B cell (primary cell): ENCODE measurements around the gene SCN1B. TPM values are rescaled to one million over a fixed set of nuclear protein-coding genes. Genes with fewer than 3 reads are reported as not detected.

ENCODE experiments used
- ATAC-seq: fragments of 200-7000 bp; cut with Tn5 transposase; one replicate; pipeline ENCODE4 v1.10.0; 2021; ENCODE audit warnings: low read depth, mild to moderate bottlenecking, moderate number of reproducible peaks, moderate library complexity
- CTCF ChIA-PET: fragments of 350-600 bp; sonication (Branson Sonifier 250); formaldehyde crosslinking; loops from one replicate; lab custom pipeline; 2021; ENCODE audit warnings: antibody characterized with exemption, inconsistent platforms; lab: Charles Lee
- POLR2A ChIA-PET: fragments of 350-600 bp; sonication (Branson Sonifier 250); formaldehyde crosslinking; loops from one replicate; lab custom pipeline; 2021; ENCODE audit warnings: antibody characterized with exemption; lab: Charles Lee
- DNase-seq: peaks from one replicate; pipeline ENCODE4 v3.0.0; 2013
- H2AFZ ChIP-seq: 2 replicates; pipeline ENCODE4 v1.6.1; 2012; ENCODE audit warnings: mild to moderate bottlenecking, low read depth, low read length; ENCODE audit not compliant: insufficient read depth, poor library complexity, severe bottlenecking
- H3K27ac ChIP-seq, 2 donors: 1 replicate in 1 of 2; 2 replicates in 1 of 2; pipeline ENCODE4 v1.5.1; 2012 to 2013; ENCODE audit warnings: low read length in 2 of 2, mild to moderate bottlenecking in 2 of 2, moderate library complexity in 1 of 2
- H3K27me3 ChIP-seq, 4 experiments: fragments of 200-600 bp in 1 of 4; sonication (generic) in 1 of 4; replicated peaks in 1 of 4; 1 replicate in 2 of 4; 2 replicates in 2 of 4; pipeline versions ENCODE4 v1.6.1 to v1.7.0; 2013 to 2016; ENCODE audit warnings: low read length in 3 of 4, mild to moderate bottlenecking in 2 of 4, mixed read lengths in 1 of 4, moderate library complexity in 1 of 4; ENCODE audit not compliant: insufficient read depth in 4 of 4, control insufficient read depth in 3 of 4; ENCODE audit errors: control extremely low read depth in 1 of 4
- H3K36me3 ChIP-seq, 2 experiments: replicated peaks in 1 of 2; 1 replicate in 1 of 2; 2 replicates in 1 of 2; pipeline versions ENCODE4 v1.6.1 to v1.7.1; 2013; ENCODE audit warnings: low read length in 1 of 2; ENCODE audit not compliant: insufficient read depth in 2 of 2, control insufficient read depth in 1 of 2; ENCODE audit errors: control extremely low read depth in 1 of 2, extremely low read depth in 1 of 2
- H3K4me1 ChIP-seq, 2 donors: fragments of 200-600 bp in 1 of 2; sonication (generic) in 1 of 2; 1 replicate in 1 of 2; 2 replicates in 1 of 2; pipeline versions ENCODE4 v1.5.1 to v1.6.1; 2013 to 2017; ENCODE audit warnings: low read length in 2 of 2; ENCODE audit not compliant: control insufficient read depth in 2 of 2, insufficient read depth in 2 of 2
- H3K4me2 ChIP-seq: replicated peaks from 2 replicates; pipeline ENCODE3; 2012; ENCODE audit warnings: mild to moderate bottlenecking, low read depth, low read length; ENCODE audit not compliant: poor library complexity, severe bottlenecking
- H3K4me3 ChIP-seq, 5 experiments: fragments of 200-600 bp in 1 of 5; sonication (generic) in 1 of 5; 1 replicate in 3 of 5; 2 replicates in 2 of 5; pipeline versions ENCODE4 v1.5.1 to v1.7.0; 2011 to 2016; ENCODE audit warnings: low read length in 4 of 5, mild to moderate bottlenecking in 4 of 5, low read depth in 2 of 5, control low read depth in 1 of 5, moderate library complexity in 1 of 5; ENCODE audit not compliant: insufficient read depth in 1 of 5; ENCODE audit errors: control extremely low read depth in 1 of 5, extremely low read depth in 1 of 5
- H3K79me2 ChIP-seq: fragments of 200-600 bp; sonication (generic); one replicate; pipeline ENCODE4 v1.6.0; 2016; ENCODE audit warnings: low read length; ENCODE audit not compliant: control insufficient read depth, insufficient read depth
- H3K9ac ChIP-seq: fragments of 200-600 bp; sonication (generic); 2 replicates; pipeline ENCODE4 v1.6.1; 2017; ENCODE audit warnings: mild to moderate bottlenecking, low read length, moderate library complexity
- H3K9me3 ChIP-seq, 3 donors: one replicate each; pipeline versions ENCODE4 v1.6.1 to v1.7.1; 2013; ENCODE audit warnings: low read length in 2 of 3; ENCODE audit not compliant: control insufficient read depth in 2 of 3, insufficient read depth in 1 of 3; ENCODE audit errors: control extremely low read depth in 1 of 3
- H4K20me1 ChIP-seq: 2 replicates; pipeline ENCODE4 v1.6.0; 2012; ENCODE audit warnings: mild to moderate bottlenecking, low read length; ENCODE audit not compliant: insufficient read depth, control insufficient read depth, poor library complexity, severe bottlenecking
- H3K27ac Mint-ChIP-seq: one replicate; pipeline ENCODE4 v1.8.0; 2021; ENCODE audit warnings: mixed read lengths
- H3K27me3 Mint-ChIP-seq: one replicate; pipeline ENCODE4 v1.8.0; 2021; ENCODE audit warnings: mixed read lengths
- H3K4me1 Mint-ChIP-seq: one replicate; pipeline ENCODE4 v1.8.0; 2021; ENCODE audit warnings: mixed read lengths
- H3K4me3 Mint-ChIP-seq: one replicate; pipeline ENCODE4 v1.8.0; 2021; ENCODE audit warnings: mixed read lengths
- H3K9me3 Mint-ChIP-seq: one replicate; pipeline ENCODE4 v1.8.0; 2022; ENCODE audit warnings: mixed read lengths; ENCODE audit not compliant: insufficient read depth
- EZH2 ChIP-seq: IDR thresholded peaks from 2 replicates; pipeline ENCODE4 v1.6.1; 2012; ENCODE audit warnings: borderline replicate concordance, low read depth, mild to moderate bottlenecking, moderate library complexity, low read length; ENCODE audit not compliant: insufficient read depth, poor library complexity, severe bottlenecking
- WGBS: methylation state at CpG from one replicate; pipeline ENCODE4 v1.1.5; 2013; ENCODE audit warnings: missing lambda C conversion rate; ENCODE audit not compliant: insufficient coverage; 5-methylcytosine and 5-hydroxymethylcytosine counted together
- intact Hi-C: fragments of 100-400 bp; cut with micrococcal nuclease; formaldehyde crosslinking; loops from one replicate; pipeline ENCODE4 v1.10.0; 2022
- polyA plus RNA-seq: library from polyadenylated mRNA; depleted of rRNA; stranded (reverse); fragments of >200 nt; gene quantifications from 2 replicates; pipeline ENCODE4 v1.2.3, GENCODE V29; 2012
- total RNA-seq, 2 donors: library from RNA; stranded (reverse); fragments of 120-200 nt in 1 of 2; gene quantifications; 1 replicate in 1 of 2; 2 replicates in 1 of 2; pipeline versions ENCODE4 v1.2.3 to v1.2.4, GENCODE V29; 2013 to 2022
- TF ChIP-seq, protein P1 (sequence below): fragments of 200-600 bp; IDR thresholded peaks from one replicate; pipeline ENCODE4 v1.8.0; 2022; ENCODE audit warnings: antibody characterized with exemption, mild to moderate bottlenecking

SCN1B gene
- total and polyA plus RNA-seq, 2 donors (not counting 1 experiment from before 2014, with no cell fraction given) = 0.52 to 0.72 TPM

- Histone ChIP-seq H3K4me3 (peak within 1 kb of the TSS; percentile 66 to 84 (median 74)), H2AFZ (peak within 1 kb of the TSS; percentile 92), H3K4me1 (peaks cover 47 to 67% of the 10 kb centered on the region in 2 donors), H3K4me2 (peak within 1 kb of the TSS; percentile 99), H3K27me3 (no peaks in the 10 kb centered on the region), H3K36me3 (peaks cover 3 to 4% of the 10 kb centered on the region in 2 experiments), H3K79me2 (peaks cover 47% of the 10 kb centered on the region), H3K27ac (peak within 1 kb of the TSS; percentile 79 to 84), H3K9ac (peak within 1 kb of the TSS; percentile 76), H3K9me3 (peaks cover 0 to 3% (median 0%) of the 10 kb centered on the region in 3 donors), H4K20me1 (peaks cover 22% of the 10 kb centered on the region)
- 6% methylated on average over 27 of the region's 45 CpGs for WGBS
- Mint-ChIP-seq H3K4me3 (peak within 1 kb of the TSS; percentile 93), H3K27ac (peak within 1 kb of the TSS; percentile 91), H3K9me3 (no peaks in the 10 kb centered on the region), H3K27me3 (no peaks in the 10 kb centered on the region), H3K4me1 (peaks cover 59% of the 10 kb centered on the region)
- peak; percentile 77 for DNase-seq
- intact Hi-C loops = loop anchor here (5.0 kb wide), 1 partner anchor 267 kb away; the partner anchor contains the start of gene ZNF181
- peak; percentile 61 for ATAC-seq
- POLR2A ChIA-PET = interaction anchor here (0.6 to 1.2 kb wide), 2 partner anchors 26 to 455 kb away, joined by 3 to 6 read pairs; no protein-coding TSS in a partner anchor
- no peak for TF ChIP-seq EZH2
- TF ChIP-seq, protein P1, sequence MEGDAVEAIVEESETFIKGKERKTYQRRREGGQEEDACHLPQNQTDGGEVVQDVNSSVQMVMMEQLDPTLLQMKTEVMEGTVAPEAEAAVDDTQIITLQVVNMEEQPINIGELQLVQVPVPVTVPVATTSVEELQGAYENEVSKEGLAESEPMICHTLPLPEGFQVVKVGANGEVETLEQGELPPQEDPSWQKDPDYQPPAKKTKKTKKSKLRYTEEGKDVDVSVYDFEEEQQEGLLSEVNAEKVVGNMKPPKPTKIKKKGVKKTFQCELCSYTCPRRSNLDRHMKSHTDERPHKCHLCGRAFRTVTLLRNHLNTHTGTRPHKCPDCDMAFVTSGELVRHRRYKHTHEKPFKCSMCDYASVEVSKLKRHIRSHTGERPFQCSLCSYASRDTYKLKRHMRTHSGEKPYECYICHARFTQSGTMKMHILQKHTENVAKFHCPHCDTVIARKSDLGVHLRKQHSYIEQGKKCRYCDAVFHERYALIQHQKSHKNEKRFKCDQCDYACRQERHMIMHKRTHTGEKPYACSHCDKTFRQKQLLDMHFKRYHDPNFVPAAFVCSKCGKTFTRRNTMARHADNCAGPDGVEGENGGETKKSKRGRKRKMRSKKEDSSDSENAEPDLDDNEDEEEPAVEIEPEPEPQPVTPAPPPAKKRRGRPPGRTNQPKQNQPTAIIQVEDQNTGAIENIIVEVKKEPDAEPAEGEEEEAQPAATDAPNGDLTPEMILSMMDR = no peak
- CTCF ChIA-PET = interaction anchor here (0.6 to 1.2 kb wide), 2 partner anchors 27 to 1468 kb away, joined by 3 read pairs; no protein-coding TSS in a partner anchor
These were observed 30.6 kb upstream of the SCN1B start, which contains the start of gene GRAMD1A for GRCh38 chr19:34999498-35000337. Gene GRAMD1A, plus strand, starts transcription at chr19:35000323. Its CDS starts 156 bp downstream, at chr19:35000479.
